Activated CD8-positive, alpha-beta T cell treated with anti-CD3 and anti-CD28 coated beads for 36 hours (primary cell): Measurements from ENCODE around the gene EMC8. TPM values are rescaled to one million over a fixed set of nuclear protein-coding genes. Genes with fewer than 3 reads are reported as not detected.

Source experiments
- ATAC-seq: fragments of 200-7000 bp; cut with Tn5 transposase; one replicate; pipeline ENCODE4 v1.10.0; 2021; ENCODE audit warnings: mild to moderate bottlenecking, moderate library complexity
- CTCF ChIA-PET: fragments of 350-600 bp; sonication (Branson Sonifier 250); formaldehyde crosslinking; loops from one replicate; lab custom pipeline; 2021; ENCODE audit warnings: antibody characterized with exemption; lab: Charles Lee
- POLR2A ChIA-PET: fragments of 350-600 bp; sonication (Branson Sonifier 250); formaldehyde crosslinking; loops from one replicate; lab custom pipeline; 2021; ENCODE audit warnings: antibody characterized with exemption; lab: Charles Lee
- DNase-seq: peaks from one replicate; pipeline ENCODE4 v3.0.0-alpha.2; 2020
- H3K27ac Mint-ChIP-seq: one replicate; pipeline ENCODE4 v1.8.0; 2021; ENCODE audit warnings: mild to moderate bottlenecking, mixed read lengths
- H3K27me3 Mint-ChIP-seq: one replicate; pipeline ENCODE4 v1.8.0; 2021; ENCODE audit warnings: mixed read lengths
- H3K36me3 Mint-ChIP-seq: one replicate; pipeline ENCODE4 v1.8.0; 2021; ENCODE audit warnings: low read depth, mixed read lengths
- H3K4me1 Mint-ChIP-seq: one replicate; pipeline ENCODE4 v1.8.0; 2021; ENCODE audit warnings: low read depth, mixed read lengths
- H3K4me3 Mint-ChIP-seq: one replicate; pipeline ENCODE4 v1.8.0; 2021; ENCODE audit warnings: mild to moderate bottlenecking, moderate library complexity, mixed read lengths
- H3K9me3 Mint-ChIP-seq: one replicate; pipeline ENCODE4 v1.8.0; 2021; ENCODE audit warnings: mixed read lengths
- intact Hi-C: fragments of 100-400 bp; cut with micrococcal nuclease; formaldehyde crosslinking; loops from one replicate; pipeline ENCODE4 v1.10.0; 2022
- total RNA-seq, 2 experiments: library from RNA; stranded (reverse); gene quantifications; one replicate each; pipeline ENCODE4 v1.2.3, GENCODE V29; 2021
- TF ChIP-seq, protein P1 (sequence below): fragments of 200-600 bp; IDR thresholded peaks from one replicate; pipeline ENCODE4 v1.8.0; 2022; ENCODE audit warnings: antibody characterized with exemption, mild to moderate bottlenecking

Gene EMC8
- total RNA-seq, 2 experiments from 2014 or later: 32.4 to 38.6 TPM

GRCh38 chr16:85773044-85773443, 26.3 kb downstream of the EMC8 start:
- H3K27ac Mint-ChIP-seq: no peak overlapping the region
- DNase-seq (no peak), ATAC-seq (no peak)
- ChIA-PET POLR2A (no interaction called here), CTCF (no interaction called here)
- H3K36me3 Mint-ChIP-seq: peaks cover 4% of the 10 kb centered on the region
- TF ChIP-seq, protein P1, sequence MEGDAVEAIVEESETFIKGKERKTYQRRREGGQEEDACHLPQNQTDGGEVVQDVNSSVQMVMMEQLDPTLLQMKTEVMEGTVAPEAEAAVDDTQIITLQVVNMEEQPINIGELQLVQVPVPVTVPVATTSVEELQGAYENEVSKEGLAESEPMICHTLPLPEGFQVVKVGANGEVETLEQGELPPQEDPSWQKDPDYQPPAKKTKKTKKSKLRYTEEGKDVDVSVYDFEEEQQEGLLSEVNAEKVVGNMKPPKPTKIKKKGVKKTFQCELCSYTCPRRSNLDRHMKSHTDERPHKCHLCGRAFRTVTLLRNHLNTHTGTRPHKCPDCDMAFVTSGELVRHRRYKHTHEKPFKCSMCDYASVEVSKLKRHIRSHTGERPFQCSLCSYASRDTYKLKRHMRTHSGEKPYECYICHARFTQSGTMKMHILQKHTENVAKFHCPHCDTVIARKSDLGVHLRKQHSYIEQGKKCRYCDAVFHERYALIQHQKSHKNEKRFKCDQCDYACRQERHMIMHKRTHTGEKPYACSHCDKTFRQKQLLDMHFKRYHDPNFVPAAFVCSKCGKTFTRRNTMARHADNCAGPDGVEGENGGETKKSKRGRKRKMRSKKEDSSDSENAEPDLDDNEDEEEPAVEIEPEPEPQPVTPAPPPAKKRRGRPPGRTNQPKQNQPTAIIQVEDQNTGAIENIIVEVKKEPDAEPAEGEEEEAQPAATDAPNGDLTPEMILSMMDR: no peak
- intact Hi-C loops: no loop called here
- no peaks in the 10 kb centered on the region for H3K4me1 Mint-ChIP-seq
- no peaks in the 10 kb centered on the region for H3K9me3 Mint-ChIP-seq
- no peak overlapping the region for H3K4me3 Mint-ChIP-seq
- H3K27me3 Mint-ChIP-seq: no peaks in the 10 kb centered on the region

GRCh38 chr16:85770741-85771140, 28.6 kb downstream of the EMC8 start:
- DNase-seq (no peak), ATAC-seq (no peak)
- H3K27me3 Mint-ChIP-seq: no peaks in the 10 kb centered on the region
- TF ChIP-seq, protein P1: no peak
- no peaks in the 10 kb centered on the region for H3K36me3 Mint-ChIP-seq
- ChIA-PET CTCF (no interaction called here), POLR2A (no interaction called here)
- H3K27ac Mint-ChIP-seq: no peak overlapping the region
- intact Hi-C loops: no loop called here
- H3K9me3 Mint-ChIP-seq: no peaks in the 10 kb centered on the region
- H3K4me3 Mint-ChIP-seq: no peak overlapping the region
- H3K4me1 Mint-ChIP-seq: no peaks in the 10 kb centered on the region

GRCh38 chr16:85768199-85768598, 31.1 kb downstream of the EMC8 start:
- DNase-seq (no peak), ATAC-seq (no peak)
- no peaks in the 10 kb centered on the region for H3K4me1 Mint-ChIP-seq
- TF ChIP-seq, protein P1: no peak
- intact Hi-C loops: no loop called here
- no peaks in the 10 kb centered on the region for H3K9me3 Mint-ChIP-seq
- CTCF ChIA-PET: interaction anchor here (1.0 kb wide), 1 partner anchor 51 kb away, joined by 3 read pairs; no protein-coding TSS in a partner anchor
- no peak overlapping the region for H3K27ac Mint-ChIP-seq
- POLR2A ChIA-PET: no interaction called here
- no peaks in the 10 kb centered on the region for H3K27me3 Mint-ChIP-seq
- H3K4me3 Mint-ChIP-seq: no peak overlapping the region
- no peaks in the 10 kb centered on the region for H3K36me3 Mint-ChIP-seq

DNA sequence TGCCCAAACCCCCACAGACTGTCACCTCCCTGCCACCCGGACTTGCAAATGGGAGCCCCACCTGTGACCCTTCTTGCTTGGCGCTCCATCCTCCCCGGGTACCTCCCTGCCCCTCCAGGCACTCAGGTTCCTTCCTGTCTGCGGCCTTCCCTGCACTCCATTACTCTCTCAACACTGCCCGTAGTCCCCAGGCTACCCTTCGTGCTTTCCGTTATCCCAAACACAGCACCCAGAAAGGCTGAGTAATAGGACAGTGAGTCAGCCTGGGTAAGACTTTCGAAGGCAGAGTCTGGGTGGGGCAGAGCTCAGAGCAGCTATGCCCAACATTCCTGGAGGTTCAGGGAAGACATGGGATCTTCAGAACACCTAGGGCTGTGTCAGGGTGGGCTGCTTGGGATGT, 31.8 kb downstream of the EMC8 start:
- DNase-seq (no peak), ATAC-seq (no peak)
- CTCF ChIA-PET: interaction anchor here (0.7 to 1.0 kb wide), 2 partner anchors 31 to 50 kb away, joined by 3 to 4 read pairs; no protein-coding TSS in a partner anchor
- TF ChIP-seq, protein P1: no peak
- H3K9me3 Mint-ChIP-seq: no peaks in the 10 kb centered on the region
- H3K27ac Mint-ChIP-seq: no peak overlapping the region
- no peaks in the 10 kb centered on the region for H3K27me3 Mint-ChIP-seq
- intact Hi-C loops: no loop called here
- POLR2A ChIA-PET: no interaction called here
- H3K36me3 Mint-ChIP-seq: no peaks in the 10 kb centered on the region
- no peak overlapping the region for H3K4me3 Mint-ChIP-seq
- no peaks in the 10 kb centered on the region for H3K4me1 Mint-ChIP-seq

- Mint-ChIP-seq H3K27ac (no peak overlapping the region), H3K4me3 (no peak overlapping the region), H3K27me3 (no peaks in the 10 kb centered on the region), H3K4me1 (no peaks in the 10 kb centered on the region), H3K36me3 (no peaks in the 10 kb centered on the region), H3K9me3 (no peaks in the 10 kb centered on the region)
- TF ChIP-seq, protein P1: no peak
- ChIA-PET POLR2A (no interaction called here), CTCF (no interaction called here)
- no peak for ATAC-seq
- DNase-seq: no peak
- intact Hi-C loops: no loop called here
Measured at GRCh38 chr16:85765767-85766166, 33.6 kb downstream of the EMC8 start.
